KBM-7 (cell line): Measurements from ENCODE around the gene TMEM129.

Experiments
- DNase-seq: peaks from one replicate; pipeline ENCODE4 v3.0.0-alpha.2; 2015
- in situ Hi-C: fragments of 300-500 bp; cut with MboI; formaldehyde crosslinking; loops from 2 replicates; pipeline ENCODE4 v1.14.3; 2020; ENCODE audit warnings: low sequenced_read_pairs, low pct_unique_long_range_greater_than_20kb, mixed read lengths

The TMEM129 gene

DNA sequence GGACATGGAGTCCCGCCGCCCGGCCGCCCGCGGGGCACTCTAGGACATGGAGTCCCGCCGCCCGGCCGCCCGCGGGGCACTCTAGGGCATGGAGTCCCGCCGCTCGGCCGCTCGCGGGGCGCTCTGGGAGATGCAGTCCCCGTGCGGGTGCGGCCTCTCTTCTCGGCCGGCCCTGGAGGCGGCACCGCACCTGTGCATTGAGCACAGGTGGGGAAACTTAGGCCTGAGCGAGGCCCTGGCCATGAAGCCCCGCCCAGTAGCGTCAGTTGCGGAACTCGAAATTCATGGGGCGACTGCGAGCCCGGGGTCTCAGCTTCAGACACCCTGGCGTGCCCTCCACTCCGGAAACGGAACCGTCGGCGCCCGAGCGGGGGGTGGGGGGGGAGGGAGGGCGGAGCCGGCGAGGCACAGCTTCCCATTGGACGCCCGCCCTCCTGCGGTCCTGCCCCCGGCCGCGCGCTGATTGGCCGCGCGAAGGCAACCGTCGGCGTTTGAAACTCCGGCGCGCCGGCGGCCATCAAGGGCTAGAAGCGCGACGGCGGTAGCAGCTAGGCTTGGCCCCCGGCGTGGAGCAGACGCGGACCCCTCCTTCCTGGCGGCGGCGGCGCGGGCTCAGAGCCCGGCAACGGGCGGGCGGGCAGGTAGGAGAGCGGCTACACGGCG, at the start of gene TMEM129, which contains the start of gene TACC3:
Gene TMEM129, minus strand, starts transcription at position 321 of the 663 bp plus-strand sequence. CDS start 486 bp downstream, outside the sequence.
Gene TACC3, plus strand, starts transcription at position 519 of the 663 bp plus-strand sequence. CDS start 1,901 bp downstream, outside the sequence.
- peak; percentile 89 for DNase-seq
- in situ Hi-C loops = no loop called here

GRCh38 chr4:1770791-1771231, 49.7 kb upstream of the TMEM129 start:
- no peak for DNase-seq
- in situ Hi-C loops = no loop called here

- in situ Hi-C loops = no loop called here
- DNase-seq = no peak
Measured at GRCh38 chr4:1770245-1770644, 49.1 kb upstream of the TMEM129 start.

GRCh38 chr4:1769692-1770091, 48.6 kb upstream of the TMEM129 start:
- no peak for DNase-seq

DNA sequence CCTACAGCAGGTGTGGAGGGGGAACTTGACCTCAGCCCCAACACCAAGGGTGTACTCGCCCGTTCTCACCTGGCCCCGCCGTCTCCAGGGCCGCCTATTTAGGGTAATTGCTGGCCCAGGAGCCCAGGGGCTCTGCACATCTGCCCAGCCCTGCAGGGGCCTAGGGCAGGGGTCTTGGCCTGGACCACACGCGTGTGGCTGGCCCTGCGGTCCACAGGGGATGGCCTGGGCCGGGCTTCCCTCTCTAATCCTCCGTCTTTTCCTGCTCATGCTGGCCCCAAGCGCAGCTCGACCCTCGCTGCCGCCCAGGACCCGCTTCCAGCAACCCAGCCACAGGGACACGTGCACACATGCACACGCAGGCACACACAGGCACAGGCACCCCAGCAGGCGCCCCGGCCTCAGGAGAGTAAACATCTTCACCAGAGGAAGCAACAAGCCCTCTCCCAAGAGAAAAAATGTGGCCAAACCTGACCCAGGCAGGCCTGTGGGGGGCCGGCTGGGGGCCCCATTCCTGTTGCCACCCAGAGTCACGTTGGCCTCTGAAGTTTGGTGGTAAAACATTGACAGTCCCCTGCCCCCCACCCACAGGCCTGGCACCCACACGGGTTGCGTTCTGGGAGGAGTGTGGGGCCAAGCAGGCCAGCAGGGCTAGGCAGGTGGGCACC, 47.4 kb upstream of the TMEM129 start:
- in situ Hi-C loops = no loop called here
- DNase-seq = no peak

More at GRCh38 chr4:1769692-1770091, 48.6 kb upstream of the TMEM129 start:
- in situ Hi-C loops = no loop called here

- in situ Hi-C loops = no loop called here
Measured at GRCh38 chr4:1767770-1768366, 46.7 kb upstream of the TMEM129 start.

GRCh38 chr4:1767061-1767769, 46.1 kb upstream of the TMEM129 start:
- no peak for DNase-seq
- in situ Hi-C loops = no loop called here

More at GRCh38 chr4:1767770-1768366, 46.7 kb upstream of the TMEM129 start:
- DNase-seq = peak; percentile 29

GRCh38 chr4:1766106-1767060, 45.3 kb upstream of the TMEM129 start:
- in situ Hi-C loops = no loop called here
- DNase-seq = no peak

DNA sequence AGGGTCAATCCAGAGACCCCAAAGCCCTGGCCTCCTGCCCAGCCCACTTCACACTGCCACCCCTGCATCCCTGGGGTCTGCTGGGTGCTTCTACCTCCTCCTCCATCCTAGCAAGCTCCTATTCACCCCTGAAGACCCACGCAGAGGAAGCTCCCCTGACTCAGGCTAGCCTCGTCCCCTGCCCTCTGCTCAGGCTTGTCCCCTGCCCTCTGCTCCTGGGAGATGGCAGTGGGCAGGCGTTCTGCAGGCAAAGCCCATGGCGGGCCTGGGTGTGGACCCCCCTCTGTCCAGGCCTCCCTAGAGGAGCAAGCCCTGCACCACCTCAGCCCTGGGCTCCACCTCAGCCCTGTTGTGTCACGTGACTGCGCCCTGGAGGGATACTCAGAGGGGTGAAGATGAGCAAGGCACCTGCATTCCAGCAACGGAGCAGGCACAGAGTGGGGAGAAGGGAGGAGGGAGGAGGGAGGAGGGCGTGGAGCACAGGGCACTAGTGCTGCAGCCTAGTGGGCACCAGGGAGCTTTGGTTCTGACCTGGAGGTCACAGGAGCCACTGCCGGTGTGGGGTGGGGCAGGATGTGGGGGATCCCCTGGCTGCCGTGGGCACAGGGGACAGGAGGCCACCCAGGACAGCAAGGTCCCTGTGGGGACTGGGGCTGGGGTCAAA, 44.4 kb upstream of the TMEM129 start:
- in situ Hi-C loops = no loop called here
- DNase-seq = no peak

GRCh38 chr4:1764670-1765069, 43.5 kb upstream of the TMEM129 start:
- in situ Hi-C loops = no loop called here
- DNase-seq = no peak

- in situ Hi-C loops = no loop called here
- DNase-seq = peak; percentile 28
Measured at GRCh38 chr4:1763550-1764080, 42.5 kb upstream of the TMEM129 start.

DNA sequence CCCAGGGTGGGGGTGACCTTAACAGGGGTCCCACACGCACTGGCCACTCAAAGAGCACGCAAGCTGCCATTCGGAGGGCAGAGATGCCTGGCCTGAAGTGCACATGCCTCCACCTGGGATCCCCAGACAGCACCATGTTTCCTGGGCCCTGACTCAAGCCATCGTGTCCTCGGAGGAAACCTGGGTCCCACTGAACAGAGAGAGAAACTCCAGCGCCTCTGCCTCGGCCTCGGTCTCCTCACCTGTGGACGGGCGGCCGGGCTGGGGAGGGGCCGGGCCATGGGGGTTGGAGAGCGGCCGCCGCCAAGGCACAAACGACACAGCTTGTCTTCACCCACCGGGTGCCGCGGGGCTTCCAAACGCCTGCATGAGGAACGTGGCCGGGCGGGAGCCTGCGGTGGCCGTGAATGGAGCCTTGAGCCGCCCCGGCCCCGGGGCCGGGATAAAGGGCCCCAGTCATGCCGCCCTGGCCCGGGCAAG, 42.0 kb upstream of the TMEM129 start:
- DNase-seq = no peak
- in situ Hi-C loops = no loop called here

DNA sequence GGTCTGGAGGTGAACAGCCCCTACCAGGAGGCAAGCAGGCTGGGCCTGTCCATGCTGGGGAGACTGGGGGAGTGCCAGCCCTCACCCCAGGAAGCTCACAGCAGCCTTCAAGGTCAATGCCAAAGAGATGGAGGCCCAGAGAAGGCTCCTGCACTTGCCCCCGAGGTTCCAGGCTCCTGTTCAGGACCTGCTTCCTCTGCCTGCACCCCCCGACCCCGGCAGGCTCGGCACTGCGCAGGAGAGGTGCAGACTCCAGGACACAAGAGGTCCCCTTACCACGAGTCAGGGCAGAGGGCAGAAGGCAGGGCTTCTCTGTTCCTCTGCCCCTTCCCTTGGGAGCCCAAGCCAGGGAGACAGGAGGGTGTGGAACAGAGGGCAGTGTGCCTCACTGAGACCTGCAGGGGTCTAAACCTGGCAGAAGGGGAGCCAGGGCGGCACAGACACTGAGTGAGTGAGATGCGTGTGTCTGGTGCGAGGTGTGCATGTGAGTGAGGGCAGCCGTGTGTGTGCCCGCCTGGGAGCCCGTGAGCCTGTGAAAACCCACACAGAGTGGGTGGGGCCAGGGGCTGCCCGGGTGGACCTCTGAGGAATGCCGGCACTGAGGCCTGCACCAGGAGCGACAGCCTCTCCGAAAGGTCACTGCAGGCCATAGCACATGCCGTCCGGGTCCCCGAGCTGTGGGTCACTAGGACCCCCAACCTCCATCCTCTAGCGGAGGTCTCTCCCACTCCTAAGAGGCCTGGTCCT, 41.3 kb upstream of the TMEM129 start:
- in situ Hi-C loops = no loop called here
- DNase-seq = no peak

DNA sequence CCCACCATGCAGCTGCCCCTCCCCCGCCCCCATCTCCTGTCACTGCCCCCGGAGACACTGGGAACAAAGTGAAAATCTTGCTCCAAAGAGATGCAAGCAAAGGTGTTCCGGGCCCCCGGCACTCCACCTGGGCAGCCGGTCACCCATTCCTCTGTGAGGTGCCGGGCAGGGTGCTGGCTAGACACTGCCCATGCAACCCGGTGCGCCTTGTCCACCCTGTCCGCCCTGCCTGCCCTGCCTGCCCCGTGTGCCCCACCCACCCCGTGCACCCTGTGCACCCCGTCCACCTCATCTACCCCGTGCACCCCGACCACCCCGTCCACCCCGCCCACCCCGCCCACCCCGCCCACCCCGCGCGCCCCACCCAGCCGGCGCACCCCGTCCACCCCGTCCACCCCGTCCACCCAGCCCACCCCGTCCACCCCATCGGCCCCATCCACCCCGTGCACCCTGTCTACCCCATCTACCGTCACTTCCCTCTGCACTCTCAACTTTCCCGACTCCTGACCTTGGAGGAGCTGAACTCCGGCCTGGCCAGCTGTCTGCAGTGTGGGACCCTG, 40.1 kb upstream of the TMEM129 start:
- in situ Hi-C loops = no loop called here
- no peak for DNase-seq

DNA sequence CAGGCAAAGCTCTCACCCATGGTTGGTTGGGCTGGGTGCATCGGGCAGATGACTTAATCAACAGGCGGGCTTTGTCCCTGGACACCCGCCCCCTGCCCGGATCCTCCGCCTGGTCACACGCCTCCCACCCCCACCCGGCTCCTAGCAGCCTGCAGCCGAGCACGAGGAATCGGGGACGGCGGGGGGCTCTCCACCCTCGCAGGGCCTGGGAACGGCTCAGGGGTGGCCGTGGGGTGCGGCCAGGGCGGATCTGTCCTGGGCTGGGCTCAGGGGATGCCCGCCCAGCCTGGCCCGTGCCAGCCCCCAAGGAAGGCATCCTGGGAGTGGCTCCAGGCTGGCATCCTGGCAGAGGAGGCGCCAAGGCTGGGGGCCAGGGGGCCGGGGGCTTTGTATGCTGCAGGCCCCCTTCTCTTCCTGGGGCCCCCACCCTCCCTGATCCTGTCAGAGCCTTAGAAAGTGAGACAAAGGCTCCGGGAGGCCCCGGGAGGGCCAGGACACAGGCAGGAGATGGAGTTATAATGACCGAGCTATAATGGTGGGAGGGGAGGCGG, 39.5 kb upstream of the TMEM129 start:
- no peak for DNase-seq

DNA sequence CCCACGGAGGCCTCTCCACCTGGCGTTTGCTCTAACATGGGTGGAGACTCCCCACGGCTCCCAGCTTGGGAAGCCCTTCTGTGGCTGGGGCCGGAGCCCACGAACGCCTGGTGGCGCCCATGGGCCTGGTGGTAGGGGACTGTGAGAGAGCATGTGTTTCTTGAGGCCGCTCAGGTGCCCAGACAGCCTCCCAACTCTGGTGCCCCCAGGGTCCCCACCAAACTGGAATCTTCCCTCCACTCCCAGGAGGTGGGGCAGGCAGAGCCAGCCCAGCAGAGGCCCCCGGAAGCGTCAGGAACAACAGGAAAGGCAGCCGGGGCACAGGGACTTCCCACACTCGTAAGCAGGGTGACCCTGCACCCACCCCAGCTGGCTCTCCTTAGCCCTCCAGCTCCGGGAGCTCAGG, 38.7 kb upstream of the TMEM129 start:
- DNase-seq = no peak
- in situ Hi-C loops = no loop called here

More for the DNA sequence above, 39.5 kb upstream of the TMEM129 start:
- in situ Hi-C loops = no loop called here
